Activated CD8-positive, alpha-beta T cell treated with anti-CD3 and anti-CD28 coated beads, Interleukin-2, amount 10 ng/mL, durations not matched to agents 7 days and 5 days (primary cell): ENCODE data around the gene DUT. TPM values are rescaled to one million over a fixed set of nuclear protein-coding genes. Genes with fewer than 3 reads are reported as not detected.

Experiments
- ATAC-seq: fragments of 150-1000 bp; cut with Tn5 transposase; one replicate; pipeline ENCODE4 v1.10.0; 2021; ENCODE audit warnings: moderate library complexity
- CTCF ChIA-PET: fragments of 350-600 bp; sonication (Branson Sonifier 250); formaldehyde crosslinking; loops from one replicate; lab custom pipeline; 2021; ENCODE audit warnings: antibody characterized with exemption; lab: Charles Lee
- POLR2A ChIA-PET: fragments of 350-600 bp; sonication (Branson Sonifier 250); formaldehyde crosslinking; loops from one replicate; lab custom pipeline; 2021; ENCODE audit warnings: antibody characterized with exemption; lab: Charles Lee
- DNase-seq: peaks from one replicate; pipeline ENCODE4 v3.0.0-alpha.2; 2020
- H3K27ac Mint-ChIP-seq: one replicate; pipeline ENCODE4 v1.8.0; 2021; ENCODE audit warnings: mild to moderate bottlenecking, mixed read lengths
- H3K27me3 Mint-ChIP-seq: one replicate; pipeline ENCODE4 v1.8.0; 2021; ENCODE audit warnings: low read depth, mixed read lengths
- H3K36me3 Mint-ChIP-seq: one replicate; pipeline ENCODE4 v1.8.0; 2021; ENCODE audit warnings: low read depth, mixed read lengths
- H3K4me1 Mint-ChIP-seq: one replicate; pipeline ENCODE4 v1.8.0; 2021; ENCODE audit warnings: low read depth, mixed read lengths
- H3K4me3 Mint-ChIP-seq: one replicate; pipeline ENCODE4 v1.8.0; 2021; ENCODE audit warnings: mild to moderate bottlenecking, mixed read lengths
- H3K9me3 Mint-ChIP-seq: one replicate; pipeline ENCODE4 v1.8.0; 2022; ENCODE audit warnings: mixed read lengths; ENCODE audit not compliant: insufficient read depth
- total RNA-seq, 2 experiments: library from RNA; stranded (reverse); gene quantifications; one replicate each; pipeline ENCODE4 v1.2.3, GENCODE V29; 2021

Gene DUT
- total RNA-seq, 2 experiments from 2014 or later, result 350 to 360 TPM

GRCh38 chr15:48391950-48392349 is 60.7 kb downstream of the DUT start:
- ATAC-seq, result no peak
- Mint-ChIP-seq H3K36me3 (no peaks in the 10 kb centered on the region), H3K9me3 (no peaks in the 10 kb centered on the region), H3K27me3 (peaks cover 4% of the 10 kb centered on the region), H3K4me1 (no peaks in the 10 kb centered on the region), H3K4me3 (no peak overlapping the region), H3K27ac (no peak overlapping the region)
- POLR2A ChIA-PET, result no interaction called here
- CTCF ChIA-PET, result no interaction called here
- DNase-seq, result no peak

- Mint-ChIP-seq H3K27me3 (peaks cover 4% of the 10 kb centered on the region), H3K4me3 (no peak overlapping the region), H3K27ac (no peak overlapping the region), H3K4me1 (no peaks in the 10 kb centered on the region), H3K36me3 (no peaks in the 10 kb centered on the region), H3K9me3 (no peaks in the 10 kb centered on the region)
- ATAC-seq, result no peak
- DNase-seq, result no peak
- ChIA-PET POLR2A (no interaction called here), CTCF (no interaction called here)
Measured at GRCh38 chr15:48392356-48392755, 61.1 kb downstream of the DUT start.

Other genes with a start within 250 kb of the DUT start
- gene SLC24A5, start 210.4 kb upstream of the DUT start, total RNA-seq, result not detected
- gene MYEF2, start 153.1 kb upstream of the DUT start, total RNA-seq, result 10 to 100 TPM; 25.4 to 28.5 TPM
- gene CTXN2, start 139.8 kb upstream of the DUT start, total RNA-seq, result not detected
- not detected for gene SLC12A1, start 125.1 kb upstream of the DUT start, total RNA-seq